Measurements from ENCODE around the gene CDC25B. TPM values are rescaled to one million over a fixed set of nuclear protein-coding genes. Genes with fewer than 3 reads are reported as not detected.

CDC25B gene
- total RNA-seq, 1 experiment from 2014 or later, result 66.7 TPM

- H3K36me3 Mint-ChIP-seq (ENCODE audit: insufficient read depth, unreplicated experiment), result peaks cover 27% of the 10 kb centered on the region
- H3K4me3 ChIP-seq (ENCODE audit: low read depth, low read length), result no peak overlapping the region; the same call in 1 of the 2 replicates
These were observed 1.7 kb downstream of the CDC25B start for GRCh38 chr20:3797592-3798372.

GRCh38 chr20:3798373-3798768, 2.3 kb downstream of the CDC25B start:
- H3K9me3 ChIP-seq, result no peaks in the 10 kb centered on the region
- H3K27me3 ChIP-seq (replicated peaks; ENCODE audit: control insufficient read depth, insufficient read depth, low read length), result no peaks in the 10 kb centered on the region
- peaks cover 36% of the 10 kb centered on the region for H3K4me1 ChIP-seq
- peak overlapping the region; percentile 74 for H3K27ac Mint-ChIP-seq (ENCODE audit: unreplicated experiment)
- ChIA-PET CTCF (interaction anchor here (0.7 to 2.5 kb wide), 2 partner anchors 20 kb away, joined by 7 to 9 read pairs; no protein-coding TSS in a partner anchor), POLR2A (no interaction called here)
- H3K4me1 Mint-ChIP-seq (ENCODE audit: low read depth, unreplicated experiment), result peaks cover 25% of the 10 kb centered on the region
- H3K36me3 ChIP-seq (ENCODE audit: control insufficient read depth, insufficient read depth, low read length), result peaks cover 8% of the 10 kb centered on the region
- no peak for TF ChIP-seq CTCF (IDR thresholded peaks at IDR 0.05; ENCODE audit: insufficient read depth in 1 of 2, low read depth in 1 of 2, low read length in 1 of 2, severe bottlenecking in 1 of 2, unreplicated experiment in 1 of 2)
- H3K27me3 Mint-ChIP-seq (ENCODE audit: insufficient read depth, unreplicated experiment), result no peaks in the 10 kb centered on the region
- no peak overlapping the region for H3K4me3 ChIP-seq (ENCODE audit: low read depth, low read length)
- intact Hi-C loops (cut with micrococcal nuclease; ENCODE audit: unreplicated experiment), result no loop called here
- no peak for DNase-seq
- peaks cover 33% of the 10 kb centered on the region for H3K36me3 Mint-ChIP-seq (ENCODE audit: insufficient read depth, unreplicated experiment)
- BruUV-seq (replicated peaks), result no TSS peak
- H3K4me3 Mint-ChIP-seq (ENCODE audit: unreplicated experiment), result peak overlapping the region; percentile 84
- H3K9me3 Mint-ChIP-seq (ENCODE audit: unreplicated experiment), result no peaks in the 10 kb centered on the region

More at GRCh38 chr20:3797592-3798372, 1.7 kb downstream of the CDC25B start:
- Mint-ChIP-seq H3K4me3 (ENCODE audit: unreplicated experiment) (peak overlapping the region; percentile 84), H3K27me3 (ENCODE audit: insufficient read depth, unreplicated experiment) (no peaks in the 10 kb centered on the region), H3K4me1 (ENCODE audit: low read depth, unreplicated experiment) (peaks cover 25% of the 10 kb centered on the region), H3K9me3 (ENCODE audit: unreplicated experiment) (no peaks in the 10 kb centered on the region), H3K27ac (ENCODE audit: unreplicated experiment) (peak overlapping the region; percentile 74)
- Histone ChIP-seq H3K9me3 (no peaks in the 10 kb centered on the region), H3K36me3 (ENCODE audit: control insufficient read depth, insufficient read depth, low read length) (peaks cover 7% of the 10 kb centered on the region), H3K4me1 (peaks cover 36% of the 10 kb centered on the region), H3K27me3 (replicated peaks; ENCODE audit: control insufficient read depth, insufficient read depth, low read length) (no peaks in the 10 kb centered on the region)
- DNase-seq, result no peak
- no TSS peak for BruUV-seq (replicated peaks)
- POLR2A ChIA-PET, result no interaction called here
- CTCF ChIA-PET, result interaction anchor here (0.7 kb wide), 1 partner anchor 21 kb away, joined by 7 read pairs; no protein-coding TSS in a partner anchor
- intact Hi-C loops (cut with micrococcal nuclease; ENCODE audit: unreplicated experiment), result no loop called here
- TF ChIP-seq CTCF (IDR thresholded peaks at IDR 0.05; ENCODE audit: insufficient read depth in 1 of 2, low read depth in 1 of 2, low read length in 1 of 2, severe bottlenecking in 1 of 2, unreplicated experiment in 1 of 2), result no peak

DNA sequence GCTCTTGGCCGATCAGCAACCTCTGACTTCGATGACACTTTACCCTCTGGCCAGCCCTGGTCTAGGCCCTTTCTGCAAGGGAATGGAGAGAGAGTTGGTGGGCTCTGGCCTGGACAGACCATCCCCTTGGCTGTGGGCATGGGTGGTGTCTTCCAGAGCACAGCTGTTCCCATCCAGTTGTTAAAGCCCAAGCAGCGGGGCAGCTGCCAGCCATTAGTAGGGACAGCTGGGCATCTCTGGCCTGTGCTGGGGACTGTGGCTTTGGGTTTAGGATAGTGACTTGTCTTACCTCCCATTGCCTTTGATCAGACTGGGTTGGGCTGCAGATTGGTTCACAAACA, 2.8 kb downstream of the CDC25B start:
- CTCF ChIA-PET, result interaction anchor here (2.5 kb wide), 1 partner anchor 20 kb away, joined by 9 read pairs; no protein-coding TSS in a partner anchor
- no TSS peak for BruUV-seq (replicated peaks)
- TF ChIP-seq CTCF (IDR thresholded peaks at IDR 0.05; ENCODE audit: insufficient read depth in 1 of 2, low read depth in 1 of 2, low read length in 1 of 2, severe bottlenecking in 1 of 2, unreplicated experiment in 1 of 2), result no peak
- Mint-ChIP-seq H3K27ac (ENCODE audit: unreplicated experiment) (no peak overlapping the region), H3K4me1 (ENCODE audit: low read depth, unreplicated experiment) (peaks cover 25% of the 10 kb centered on the region), H3K27me3 (ENCODE audit: insufficient read depth, unreplicated experiment) (no peaks in the 10 kb centered on the region), H3K4me3 (ENCODE audit: unreplicated experiment) (no peak overlapping the region), H3K36me3 (ENCODE audit: insufficient read depth, unreplicated experiment) (peaks cover 38% of the 10 kb centered on the region), H3K9me3 (ENCODE audit: unreplicated experiment) (no peaks in the 10 kb centered on the region)
- Histone ChIP-seq H3K9me3 (no peaks in the 10 kb centered on the region), H3K27me3 (replicated peaks; ENCODE audit: control insufficient read depth, insufficient read depth, low read length) (no peaks in the 10 kb centered on the region), H3K4me1 (peaks cover 36% of the 10 kb centered on the region), H3K4me3 (ENCODE audit: low read depth, low read length) (no peak overlapping the region), H3K36me3 (ENCODE audit: control insufficient read depth, insufficient read depth, low read length) (peaks cover 10% of the 10 kb centered on the region)
- POLR2A ChIA-PET, result interaction anchor here (1.1 kb wide), 1 partner anchor 19 kb away, joined by 4 read pairs; no protein-coding TSS in a partner anchor
- intact Hi-C loops (cut with micrococcal nuclease; ENCODE audit: unreplicated experiment), result no loop called here
- DNase-seq, result no peak

Data from Caco-2 (cell line).